ENCODE results near the gene DNAI1.

DNA sequence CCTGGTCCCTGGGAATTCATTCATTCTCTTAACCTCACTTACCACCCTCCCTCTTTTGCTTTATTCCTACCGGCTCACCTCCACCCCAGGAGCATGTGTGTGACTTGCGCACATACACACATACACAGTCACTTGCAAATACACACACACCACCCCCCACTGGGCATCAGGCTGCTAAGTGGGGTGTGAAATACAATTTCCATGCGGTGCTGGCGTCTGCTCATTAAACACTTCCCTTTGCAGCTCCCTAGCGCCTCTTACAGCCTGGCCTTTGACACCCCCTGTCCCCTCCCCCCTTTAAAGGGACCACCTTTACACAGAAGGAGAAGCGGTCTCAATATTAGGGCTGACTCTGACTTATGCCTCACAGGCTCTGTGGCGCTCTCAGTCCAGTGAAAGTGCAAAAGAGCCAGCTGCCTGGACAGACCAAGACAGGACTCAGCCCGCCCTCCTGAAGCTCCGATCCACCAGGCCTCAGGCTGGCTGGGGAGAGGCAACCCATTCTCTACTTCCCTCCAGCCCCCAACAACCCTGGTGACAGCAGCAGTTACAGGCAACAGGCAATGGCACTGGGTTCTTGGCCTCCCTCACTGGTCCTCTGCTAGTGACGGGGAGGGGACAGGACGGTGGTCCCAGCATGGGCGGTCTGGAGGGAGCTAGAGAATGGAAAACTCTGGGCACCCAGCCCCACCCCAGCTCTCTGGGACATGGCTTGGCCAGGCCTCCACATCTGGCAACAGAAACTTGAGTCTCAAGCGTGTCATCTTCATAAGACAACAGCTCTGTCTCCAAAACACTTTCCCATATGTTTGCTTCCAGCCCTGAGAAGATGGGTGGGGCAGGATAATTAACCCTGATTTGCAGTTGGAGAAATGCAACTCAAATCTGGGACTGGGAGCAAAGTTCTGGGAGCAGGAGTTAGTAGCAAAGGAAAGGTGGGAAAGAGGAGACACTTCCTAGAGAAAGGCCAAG, 52.2 kb downstream of the DNAI1 start:
- TF ChIP-seq CTCF (IDR thresholded peaks at IDR 0.05) (no peak), ZFX (IDR thresholded peaks at IDR 0.05; ENCODE audit: borderline replicate concordance) (no peak)

All from 22Rv1 (cell line).